Measurements from ENCODE around the gene HSBP1L1.
A peak's percentile ranks its signal among the peaks of the same experiment; 100 is the strongest.

Gene HSBP1L1

GRCh38 chr18:79950515-79951341 lies 13.7 kb upstream of the HSBP1L1 start:
- Histone ChIP-seq H3K27me3 (ENCODE audit: control insufficient read depth in 1 of 2, insufficient read depth in 1 of 2, low read length in 2 of 2) (no peaks in the 10 kb centered on the region), H2AFZ (ENCODE audit: low read depth, low read length) (peak overlapping the region; percentile 46), H3K4me1 (ENCODE audit: control insufficient read depth, insufficient read depth, low read depth, low read length) (peaks cover 29% of the 10 kb centered on the region), H3K36me3 (ENCODE audit: control insufficient read depth in 1 of 2, insufficient read depth in 2 of 2, low read depth in 1 of 2, low read length in 2 of 2) (peaks cover 13 to 17% of the 10 kb centered on the region in 2 experiments), H3K9ac (ENCODE audit: low read length) (peak overlapping the region; percentile 89), H3K4me3 (ENCODE audit: insufficient read depth in 1 of 2, low read depth in 1 of 2, low read length in 2 of 2) (peak overlapping the region; percentile 93 to 94), H4K8ac (ENCODE audit: low read length) (no peak overlapping the region), H2AK5ac (ENCODE audit: low read length, severe bottlenecking) (no peak overlapping the region), H3K14ac (ENCODE audit: low read length in 2 of 2) (peak overlapping the region in 1 of 2 experiments; percentile 35), H3K79me1 (replicated peaks; ENCODE audit: low read length, poor library complexity, severe bottlenecking) (peaks cover 28% of the 10 kb centered on the region), H3K27ac (ENCODE audit: low read length, poor library complexity, severe bottlenecking) (no peak overlapping the region), H3K9me3 (ENCODE audit: control insufficient read depth, low read length) (no peaks in the 10 kb centered on the region), H3K4ac (ENCODE audit: low read depth in 1 of 2, low read length in 2 of 2) (peak overlapping the region; percentile 41 to 57), H2BK5ac (ENCODE audit: low read depth, low read length, poor library complexity, severe bottlenecking) (no peak overlapping the region), H3K23ac (ENCODE audit: low read length in 2 of 2) (peak overlapping the region in 1 of 2 experiments; percentile 74), H2BK15ac (ENCODE audit: low read depth, poor library complexity, severe bottlenecking) (peak overlapping the region; percentile 70), H4K91ac (ENCODE audit: low read length) (peak overlapping the region; percentile 70), H2BK12ac (ENCODE audit: low read length in 2 of 2) (peak overlapping the region in 1 of 2 experiments; percentile 6), H3K18ac (ENCODE audit: low read depth in 1 of 2, low read length in 2 of 2) (peak overlapping the region; percentile 78 to 84), H3K4me2 (ENCODE audit: low read length, poor library complexity, severe bottlenecking) (peak overlapping the region; percentile 80), H2BK120ac (ENCODE audit: low read depth, low read length) (peak overlapping the region; percentile 55)
- WGBS, result 5% methylated on average over 63 of the region's 81 CpGs
- DNase-seq, result peak; percentile 43

- H3K79me1 ChIP-seq (replicated peaks; ENCODE audit: low read length, poor library complexity, severe bottlenecking), result peaks cover 25% of the 10 kb centered on the region
- WGBS, result 1% methylated on average over 125 of the region's 126 CpGs
Observed at GRCh38 chr18:79951545-79952455, 12.6 kb upstream of the HSBP1L1 start, which contains the start of gene SLC66A2. Gene SLC66A2, minus strand, starts transcription at chr18:79951653. Its CDS starts 727 bp downstream, at chr18:79950926.

GRCh38 chr18:79952456-79952995 lies 11.9 kb upstream of the HSBP1L1 start:
- Histone ChIP-seq H3K4me1 (ENCODE audit: control insufficient read depth, insufficient read depth, low read depth, low read length) (peaks cover 29% of the 10 kb centered on the region), H3K79me1 (replicated peaks; ENCODE audit: low read length, poor library complexity, severe bottlenecking) (peaks cover 24% of the 10 kb centered on the region), H3K23ac (ENCODE audit: low read length in 2 of 2) (no peak overlapping the region), H3K4me2 (ENCODE audit: low read length, poor library complexity, severe bottlenecking) (peak overlapping the region; percentile 100), H3K18ac (ENCODE audit: low read depth in 1 of 2, low read length in 2 of 2) (peak overlapping the region; percentile 85 to 91), H2BK5ac (ENCODE audit: low read depth, low read length, poor library complexity, severe bottlenecking) (no peak overlapping the region), H2BK15ac (ENCODE audit: low read depth, poor library complexity, severe bottlenecking) (peak overlapping the region; percentile 92), H2BK120ac (ENCODE audit: low read depth, low read length) (peak overlapping the region; percentile 64), H3K4ac (ENCODE audit: low read depth in 1 of 2, low read length in 2 of 2) (peak overlapping the region in 1 of 2 experiments; percentile 91), H2BK12ac (ENCODE audit: low read length in 2 of 2) (peak overlapping the region in 1 of 2 experiments; percentile 91), H3K27me3 (ENCODE audit: control insufficient read depth in 1 of 2, insufficient read depth in 1 of 2, low read length in 2 of 2) (no peaks in the 10 kb centered on the region), H3K14ac (ENCODE audit: low read length in 2 of 2) (peak overlapping the region in 1 of 2 experiments; percentile 69), H2AK5ac (ENCODE audit: low read length, severe bottlenecking) (no peak overlapping the region), H3K36me3 (ENCODE audit: control insufficient read depth in 1 of 2, insufficient read depth in 2 of 2, low read depth in 1 of 2, low read length in 2 of 2) (peaks cover 11% of the 10 kb centered on the region in 2 experiments), H2AFZ (ENCODE audit: low read depth, low read length) (peak overlapping the region; percentile 77), H3K4me3 (ENCODE audit: insufficient read depth in 1 of 2, low read depth in 1 of 2, low read length in 2 of 2) (peak overlapping the region; percentile 83 to 93), H3K27ac (ENCODE audit: low read length, poor library complexity, severe bottlenecking) (no peak overlapping the region), H4K8ac (ENCODE audit: low read length) (peak overlapping the region; percentile 71), H3K9ac (ENCODE audit: low read length) (peak overlapping the region; percentile 82), H4K91ac (ENCODE audit: low read length) (peak overlapping the region; percentile 90), H3K9me3 (ENCODE audit: control insufficient read depth, low read length) (no peaks in the 10 kb centered on the region)
- no peak for DNase-seq
- whole genome bisulfite sequencing, result 13% methylated on average over 24 of the region's 43 CpGs

More at GRCh38 chr18:79951545-79952455, 12.6 kb upstream of the HSBP1L1 start, which contains the start of gene SLC66A2:
- H2BK12ac ChIP-seq (ENCODE audit: low read length in 2 of 2), result peak within 1 kb of the TSS in 1 of 2 experiments; percentile 91
- peaks cover 13 to 16% of the 10 kb centered on the region in 2 experiments for H3K36me3 ChIP-seq (ENCODE audit: control insufficient read depth in 1 of 2, insufficient read depth in 2 of 2, low read depth in 1 of 2, low read length in 2 of 2)
- H2BK120ac ChIP-seq (ENCODE audit: low read depth, low read length), result peak within 1 kb of the TSS; percentile 91
- peak within 1 kb of the TSS; percentile 57 to 91 for H3K4ac ChIP-seq (ENCODE audit: low read depth in 1 of 2, low read length in 2 of 2)
- H3K23ac ChIP-seq (ENCODE audit: low read length in 2 of 2), result peak within 1 kb of the TSS; percentile 74 to 84
- peak within 1 kb of the TSS; percentile 94 for H4K8ac ChIP-seq (ENCODE audit: low read length)
- H3K9me3 ChIP-seq (ENCODE audit: control insufficient read depth, low read length), result no peaks in the 10 kb centered on the region
- peak within 1 kb of the TSS; percentile 62 to 69 for H3K14ac ChIP-seq (ENCODE audit: low read length in 2 of 2)
- H3K4me3 ChIP-seq (ENCODE audit: insufficient read depth in 1 of 2, low read depth in 1 of 2, low read length in 2 of 2), result peak within 1 kb of the TSS; percentile 93 to 94
- H3K9ac ChIP-seq (ENCODE audit: low read length), result peak within 1 kb of the TSS; percentile 89
- H2AFZ ChIP-seq (ENCODE audit: low read depth, low read length), result peak within 1 kb of the TSS; percentile 77
- no peaks in the 10 kb centered on the region for H3K27me3 ChIP-seq (ENCODE audit: control insufficient read depth in 1 of 2, insufficient read depth in 1 of 2, low read length in 2 of 2)
- H3K18ac ChIP-seq (ENCODE audit: low read depth in 1 of 2, low read length in 2 of 2), result peak within 1 kb of the TSS; percentile 85 to 91
- peak within 1 kb of the TSS; percentile 92 for H2BK15ac ChIP-seq (ENCODE audit: low read depth, poor library complexity, severe bottlenecking)
- peak within 1 kb of the TSS; percentile 100 for H3K4me2 ChIP-seq (ENCODE audit: low read length, poor library complexity, severe bottlenecking)
- no peak within 1 kb of the TSS for H3K27ac ChIP-seq (ENCODE audit: low read length, poor library complexity, severe bottlenecking)
- H4K91ac ChIP-seq (ENCODE audit: low read length), result peak within 1 kb of the TSS; percentile 90
- DNase-seq, result peak; percentile 85
- no peak within 1 kb of the TSS for H2AK5ac ChIP-seq (ENCODE audit: low read length, severe bottlenecking)
- H2BK5ac ChIP-seq (ENCODE audit: low read depth, low read length, poor library complexity, severe bottlenecking), result no peak within 1 kb of the TSS
- peaks cover 29% of the 10 kb centered on the region for H3K4me1 ChIP-seq (ENCODE audit: control insufficient read depth, insufficient read depth, low read depth, low read length)
